NB4 (cell line): ENCODE data around the gene HERPUD1.

ENCODE experiments used
- CTCF ChIP-seq: IDR thresholded peaks from one replicate; pipeline ENCODE4 v1.5.1; 2012; ENCODE audit warnings: low read depth, low read length
- POLR2A ChIP-seq: IDR thresholded peaks from 2 replicates; pipeline ENCODE4 v1.6.1; 2011; ENCODE audit warnings: mild to moderate bottlenecking; ENCODE audit not compliant: insufficient read length; ENCODE audit errors: extremely low read depth
- TF ChIP-seq, protein P1 (sequence below): IDR thresholded peaks from 2 replicates; pipeline ENCODE4 v1.6.1; 2011; ENCODE audit warnings: low read depth, low read length

DNA sequence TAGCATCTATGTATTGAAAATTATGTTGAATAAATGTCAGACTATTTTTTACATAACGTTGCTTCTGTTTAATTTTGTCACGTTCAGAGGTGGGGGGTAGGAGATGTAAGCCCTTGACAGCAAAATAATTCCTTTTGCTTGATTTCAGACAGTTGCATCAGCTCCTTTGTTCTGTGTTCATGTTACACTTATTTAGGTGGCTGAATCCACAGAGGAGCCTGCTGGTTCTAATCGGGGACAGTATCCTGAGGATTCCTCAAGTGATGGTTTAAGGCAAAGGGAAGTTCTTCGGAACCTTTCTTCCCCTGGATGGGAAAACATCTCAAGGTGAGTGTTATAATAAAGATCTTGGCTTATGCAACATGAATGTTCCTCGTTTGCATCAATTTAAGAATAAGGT lies 4.5 kb downstream of the HERPUD1 start:
- no peak for TF ChIP-seq POLR2A
- TF ChIP-seq CTCF = no peak
- TF ChIP-seq, protein P1, sequence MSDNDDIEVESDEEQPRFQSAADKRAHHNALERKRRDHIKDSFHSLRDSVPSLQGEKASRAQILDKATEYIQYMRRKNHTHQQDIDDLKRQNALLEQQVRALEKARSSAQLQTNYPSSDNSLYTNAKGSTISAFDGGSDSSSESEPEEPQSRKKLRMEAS = no peak
